ENCODE data around the gene SCRN2. TPM values are rescaled to one million over a fixed set of nuclear protein-coding genes. Genes with fewer than 3 reads are reported as not detected.

Gene SCRN2
- total RNA-seq, 1 donor from 2014 or later, result 14.9 TPM

- DNase-seq (ENCODE audit: low spot score), result no peak
- Mint-ChIP-seq H3K4me3 (ENCODE audit: unreplicated experiment) (no peak overlapping the region), H3K36me3 (ENCODE audit: low read depth) (peaks cover 2% of the 10 kb centered on the region), H3K9me3 (ENCODE audit: low read depth) (no peaks in the 10 kb centered on the region), H3K4me1 (ENCODE audit: low read depth) (peaks cover 18% of the 10 kb centered on the region), H3K27me3 (ENCODE audit: low read depth) (no peaks in the 10 kb centered on the region), H3K27ac (ENCODE audit: unreplicated experiment) (no peak overlapping the region)
- TF ChIP-seq CTCF (IDR thresholded peaks at IDR 0.05), result no peak
Observed at GRCh38 chr17:47837401-47838039, 3.6 kb downstream of the SCRN2 start.

DNA sequence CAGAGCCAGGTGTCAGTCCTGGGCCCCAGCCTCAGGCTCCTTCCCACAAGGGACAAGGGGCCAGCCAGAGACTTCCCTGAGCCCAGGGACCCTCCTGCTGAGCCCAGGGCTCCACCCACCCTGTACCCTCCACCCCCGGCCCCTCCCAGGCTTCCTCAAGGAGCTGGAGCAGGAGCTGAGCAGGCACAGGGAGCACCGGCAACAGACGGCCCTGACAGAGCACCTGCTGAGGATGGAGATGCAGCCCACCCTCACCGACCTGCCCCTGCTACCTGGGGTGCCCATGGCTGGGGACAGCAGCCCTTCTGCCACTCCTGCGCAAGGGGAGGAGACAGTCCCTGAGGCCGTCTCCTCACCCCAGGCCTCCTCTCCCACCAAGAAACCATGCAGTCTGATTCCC, 4.5 kb downstream of the SCRN2 start:
- no peak overlapping the region for H3K4me3 Mint-ChIP-seq (ENCODE audit: unreplicated experiment)
- no peak for DNase-seq (ENCODE audit: low spot score)
- no peak for TF ChIP-seq CTCF (IDR thresholded peaks at IDR 0.05)
- H3K4me1 Mint-ChIP-seq (ENCODE audit: low read depth), result peaks cover 23% of the 10 kb centered on the region
- peaks cover 2% of the 10 kb centered on the region for H3K36me3 Mint-ChIP-seq (ENCODE audit: low read depth)
- H3K9me3 Mint-ChIP-seq (ENCODE audit: low read depth), result no peaks in the 10 kb centered on the region
- H3K27ac Mint-ChIP-seq (ENCODE audit: unreplicated experiment), result no peak overlapping the region
- no peaks in the 10 kb centered on the region for H3K27me3 Mint-ChIP-seq (ENCODE audit: low read depth)

DNA sequence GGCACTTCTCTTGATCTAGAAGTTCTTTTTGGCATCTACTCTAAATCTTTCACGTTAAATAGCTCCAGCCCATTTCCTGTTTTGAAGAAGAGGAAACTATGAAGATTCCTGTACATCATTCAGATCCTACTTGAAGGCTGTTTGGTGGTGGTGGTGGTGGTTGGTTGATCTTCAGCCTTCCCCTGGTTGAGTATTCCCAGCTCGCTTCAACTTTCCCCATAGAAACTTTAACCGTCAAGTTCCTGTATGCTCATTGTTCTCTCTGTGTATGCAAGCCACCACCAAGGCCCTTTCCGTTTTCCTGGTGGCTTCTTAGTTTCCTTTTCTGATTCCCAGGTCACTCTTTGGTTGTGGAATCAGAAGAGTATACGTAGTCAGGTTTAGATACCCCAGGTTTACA, 6.3 kb downstream of the SCRN2 start:
- DNase-seq (ENCODE audit: low spot score), result no peak
- TF ChIP-seq CTCF (IDR thresholded peaks at IDR 0.05), result no peak
- no peak overlapping the region for H3K27ac Mint-ChIP-seq (ENCODE audit: unreplicated experiment)
- no peak overlapping the region for H3K4me3 Mint-ChIP-seq (ENCODE audit: unreplicated experiment)
- no peaks in the 10 kb centered on the region for H3K27me3 Mint-ChIP-seq (ENCODE audit: low read depth)
- H3K9me3 Mint-ChIP-seq (ENCODE audit: low read depth), result no peaks in the 10 kb centered on the region
- H3K36me3 Mint-ChIP-seq (ENCODE audit: low read depth), result peaks cover 2% of the 10 kb centered on the region
- H3K4me1 Mint-ChIP-seq (ENCODE audit: low read depth), result peaks cover 25% of the 10 kb centered on the region

DNA sequence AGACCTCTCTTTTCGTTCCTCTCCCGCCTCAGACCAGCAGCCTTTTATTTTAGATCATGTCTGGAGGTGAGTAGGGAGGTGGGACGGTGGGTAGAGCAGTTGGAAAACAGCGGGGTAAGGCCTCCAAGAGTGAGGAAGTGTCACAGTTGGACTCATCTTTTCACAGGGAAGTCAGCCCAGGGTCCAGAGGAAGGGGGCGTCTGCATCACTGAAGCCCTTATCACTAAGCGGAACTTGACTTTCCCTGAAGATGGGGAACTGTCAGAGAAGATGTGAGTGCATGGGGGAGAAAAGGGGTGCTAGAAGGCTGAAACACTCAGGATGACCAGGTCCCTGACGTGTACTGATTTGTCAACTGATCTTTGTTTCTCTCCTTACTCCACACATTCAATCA, 9.1 kb downstream of the SCRN2 start:
- peak overlapping the region; percentile 96 for H3K27ac Mint-ChIP-seq (ENCODE audit: unreplicated experiment)
- no peaks in the 10 kb centered on the region for H3K9me3 Mint-ChIP-seq (ENCODE audit: low read depth)
- no peak for TF ChIP-seq CTCF (IDR thresholded peaks at IDR 0.05)
- H3K27me3 Mint-ChIP-seq (ENCODE audit: low read depth), result no peaks in the 10 kb centered on the region
- no peak for DNase-seq (ENCODE audit: low spot score)
- peaks cover 3% of the 10 kb centered on the region for H3K36me3 Mint-ChIP-seq (ENCODE audit: low read depth)
- peak overlapping the region; percentile 91 for H3K4me3 Mint-ChIP-seq (ENCODE audit: unreplicated experiment)
- peaks cover 22% of the 10 kb centered on the region for H3K4me1 Mint-ChIP-seq (ENCODE audit: low read depth)

GRCh38 chr17:47831003-47831933, 9.8 kb downstream of the SCRN2 start, which contains the start of the genes LRRC46 and MRPL10:
Gene LRRC46 (plus strand): TSS chr17:47831670. CDS start chr17:47831990, 320 bp downstream.
Gene MRPL10 (minus strand): TSS chr17:47831541. CDS start chr17:47831511, 30 bp downstream.
- Mint-ChIP-seq H3K9me3 (ENCODE audit: low read depth) (no peaks in the 10 kb centered on the region), H3K4me1 (ENCODE audit: low read depth) (peaks cover 22% of the 10 kb centered on the region), H3K27me3 (ENCODE audit: low read depth) (no peaks in the 10 kb centered on the region), H3K4me3 (ENCODE audit: unreplicated experiment) (peak within 1 kb of the TSS; percentile 91), H3K27ac (ENCODE audit: unreplicated experiment) (peak within 1 kb of the TSS; percentile 96), H3K36me3 (ENCODE audit: low read depth) (peaks cover 8% of the 10 kb centered on the region)
- peak; percentile 78 for TF ChIP-seq CTCF (IDR thresholded peaks at IDR 0.05)
- peak; percentile 98 for DNase-seq (ENCODE audit: low spot score)

Data from chondrocyte (in vitro differentiated cells).